Activated T-cell treated with anti-CD3 and anti-CD28 coated beads, Interleukin-2, amount 50 U/mL, for 1 hour (primary cell): Measurements from ENCODE around the gene PANX1.
A peak's percentile ranks its signal among the peaks of the same experiment; 100 is the strongest.
"Not testable (repeated sequence)": the region's sequence is repeated elsewhere in the genome, so short reads cannot be mapped to it uniquely, and the experiment has no call there.

ENCODE experiments used
- DNase-seq: peaks from one replicate; pipeline ENCODE4 v3.0.0-alpha.2; 2020

PANX1 gene, protein sequence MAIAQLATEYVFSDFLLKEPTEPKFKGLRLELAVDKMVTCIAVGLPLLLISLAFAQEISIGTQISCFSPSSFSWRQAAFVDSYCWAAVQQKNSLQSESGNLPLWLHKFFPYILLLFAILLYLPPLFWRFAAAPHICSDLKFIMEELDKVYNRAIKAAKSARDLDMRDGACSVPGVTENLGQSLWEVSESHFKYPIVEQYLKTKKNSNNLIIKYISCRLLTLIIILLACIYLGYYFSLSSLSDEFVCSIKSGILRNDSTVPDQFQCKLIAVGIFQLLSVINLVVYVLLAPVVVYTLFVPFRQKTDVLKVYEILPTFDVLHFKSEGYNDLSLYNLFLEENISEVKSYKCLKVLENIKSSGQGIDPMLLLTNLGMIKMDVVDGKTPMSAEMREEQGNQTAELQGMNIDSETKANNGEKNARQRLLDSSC

GRCh38 chr11:94128746-94129511 is at the start of gene PANX1:
TSS of gene PANX1 (plus strand) at chr11:94128841. CDS start at chr11:94129313, 472 bp downstream.
- DNase-seq: peak; percentile 79

DNA sequence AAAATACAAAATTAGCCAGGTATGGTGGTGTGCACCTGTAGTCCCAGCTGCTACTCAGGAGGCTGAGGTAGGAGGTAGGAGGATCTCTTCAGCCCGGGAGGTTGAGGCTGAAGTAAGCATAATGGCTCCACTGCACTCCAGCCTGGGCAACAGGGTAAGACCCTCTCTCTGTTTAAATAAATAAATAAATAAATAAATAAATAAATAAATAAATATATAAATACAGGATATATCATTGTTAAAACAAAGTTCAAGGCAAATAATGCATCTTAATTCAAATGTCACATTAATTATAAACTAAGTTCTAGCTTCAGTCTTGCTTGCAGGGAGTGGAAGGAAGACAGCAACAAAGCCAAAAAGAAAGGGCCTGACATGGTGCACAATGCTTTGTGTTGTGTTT is 44.5 kb upstream of the PANX1 start:
- DNase-seq: no peak

GRCh38 chr11:94088906-94089305 is 39.7 kb upstream of the PANX1 start:
- no peak for DNase-seq

DNA sequence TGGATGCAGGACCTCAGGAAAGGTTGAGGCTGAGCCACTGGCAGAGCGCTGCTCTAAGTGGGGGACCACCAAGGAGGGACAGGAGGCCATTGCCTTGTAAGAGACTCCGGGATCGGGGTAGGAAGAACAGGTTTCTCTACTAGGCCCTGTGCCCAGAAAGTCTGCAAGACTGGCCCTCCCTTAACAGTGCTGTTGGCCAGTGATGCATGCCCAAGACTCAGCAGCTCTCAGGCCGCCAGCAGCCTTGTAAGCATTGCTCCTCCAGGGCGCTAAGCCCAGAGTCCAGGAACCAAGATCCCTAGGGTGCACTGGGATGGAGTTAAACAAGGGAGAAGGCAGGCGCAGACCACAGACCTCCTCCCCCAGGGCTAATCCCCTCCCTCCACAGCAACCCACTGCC is 39.3 kb upstream of the PANX1 start:
- DNase-seq: no peak

DNA sequence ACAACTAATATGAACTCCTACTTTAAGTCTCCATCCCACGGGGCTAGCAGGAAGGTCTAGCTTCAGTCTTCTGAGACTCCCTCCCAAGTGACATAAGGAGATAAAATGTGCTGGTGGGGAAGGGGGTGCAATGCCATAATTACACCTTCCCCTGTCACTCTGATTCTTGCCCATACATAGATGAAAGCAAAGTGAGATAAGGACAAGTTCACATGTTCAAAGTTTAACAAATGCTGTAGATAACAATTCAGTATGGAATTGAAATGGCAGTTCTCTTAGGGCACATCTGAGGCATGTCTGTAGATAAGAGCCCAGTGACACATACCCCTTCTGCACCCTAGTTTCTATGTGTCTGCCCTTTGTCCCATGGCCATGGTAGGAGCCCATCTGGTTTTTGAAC is 38.2 kb upstream of the PANX1 start:
- DNase-seq: no peak

DNA sequence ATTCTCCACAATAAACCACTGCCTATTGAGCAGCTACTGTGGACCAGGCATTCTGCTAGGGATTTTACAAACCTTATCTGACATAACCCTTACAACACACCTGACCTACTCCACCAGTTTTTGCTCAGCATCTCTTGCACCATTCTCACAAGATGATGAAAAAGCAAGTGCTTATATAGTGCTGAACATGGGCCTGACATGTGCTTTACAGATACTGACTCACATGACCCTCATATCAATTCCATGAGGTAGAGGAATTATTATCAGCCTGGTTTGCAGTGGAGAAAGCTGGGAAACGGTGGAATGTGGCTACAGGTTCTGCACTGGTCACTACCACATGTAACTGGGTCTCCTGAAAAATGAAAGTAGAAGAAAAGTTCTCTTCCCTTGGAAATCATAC is 37.5 kb upstream of the PANX1 start:
- no peak for DNase-seq

GRCh38 chr11:94100253-94100652 is 28.4 kb upstream of the PANX1 start:
- no peak for DNase-seq

GRCh38 chr11:94103471-94103870 is 25.2 kb upstream of the PANX1 start:
- DNase-seq: no peak

DNA sequence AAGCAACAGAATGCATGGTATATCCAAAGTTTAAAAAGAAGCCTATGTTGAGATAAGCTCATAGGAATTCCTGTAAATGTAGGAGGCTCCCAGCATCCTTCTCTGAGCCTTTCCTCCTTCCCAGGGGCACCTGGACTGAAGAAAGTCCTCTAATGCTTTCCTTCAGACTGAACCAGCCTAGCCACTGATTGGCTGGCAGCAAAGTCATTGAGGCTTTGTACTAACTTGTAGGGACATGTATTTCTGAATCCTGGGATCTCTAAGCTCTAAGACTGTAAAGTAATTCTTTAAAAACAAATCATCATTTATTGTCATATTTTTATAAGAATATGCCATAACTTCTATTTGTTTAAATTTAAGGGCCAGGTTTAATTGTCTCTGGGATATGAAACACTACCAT is 23.9 kb upstream of the PANX1 start:
- no peak for DNase-seq

GRCh38 chr11:94106716-94107115 is 21.9 kb upstream of the PANX1 start:
- no peak for DNase-seq

DNA sequence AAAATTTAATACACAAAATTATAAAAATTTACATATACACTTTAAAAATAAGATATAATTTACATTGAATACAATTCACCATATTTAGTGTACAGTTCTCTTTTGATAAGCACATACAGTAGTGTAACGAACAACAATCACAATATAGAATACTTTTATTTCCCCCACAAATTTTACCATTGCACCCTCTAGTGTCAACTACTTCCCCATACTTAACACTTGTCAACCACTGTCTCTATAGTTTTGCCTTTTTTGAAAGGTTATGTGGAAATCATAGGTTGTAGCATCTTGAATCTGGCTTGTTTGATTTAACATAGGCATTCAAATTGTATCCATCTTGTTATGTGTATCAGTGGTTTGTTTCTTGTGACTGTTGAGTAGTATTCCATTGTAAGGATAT is 21.3 kb upstream of the PANX1 start:
- DNase-seq: no peak

DNA sequence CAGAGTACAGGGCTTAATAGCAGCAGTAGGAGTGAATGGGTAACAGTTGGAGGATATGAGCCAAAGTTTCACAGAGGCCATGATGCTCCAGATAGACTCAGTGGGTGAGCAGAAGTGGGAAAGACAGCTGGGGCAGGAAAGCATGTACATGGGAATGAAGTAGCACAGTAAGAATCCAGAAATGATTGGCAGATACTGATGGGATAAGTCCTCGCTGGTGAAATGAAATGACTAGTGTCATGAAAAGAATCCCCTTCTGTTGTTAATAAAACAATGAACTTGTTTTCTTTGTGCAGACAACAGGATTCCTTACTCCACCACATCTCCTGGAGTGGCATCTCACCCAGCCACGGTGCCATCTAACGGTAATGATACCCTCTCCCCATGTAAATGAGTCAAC is 17.4 kb upstream of the PANX1 start:
- DNase-seq: no peak

GRCh38 chr11:94111660-94112059 is 17.0 kb upstream of the PANX1 start:
- no peak for DNase-seq

GRCh38 chr11:94112206-94112953 is 16.3 kb upstream of the PANX1 start:
- DNase-seq: no peak

DNA sequence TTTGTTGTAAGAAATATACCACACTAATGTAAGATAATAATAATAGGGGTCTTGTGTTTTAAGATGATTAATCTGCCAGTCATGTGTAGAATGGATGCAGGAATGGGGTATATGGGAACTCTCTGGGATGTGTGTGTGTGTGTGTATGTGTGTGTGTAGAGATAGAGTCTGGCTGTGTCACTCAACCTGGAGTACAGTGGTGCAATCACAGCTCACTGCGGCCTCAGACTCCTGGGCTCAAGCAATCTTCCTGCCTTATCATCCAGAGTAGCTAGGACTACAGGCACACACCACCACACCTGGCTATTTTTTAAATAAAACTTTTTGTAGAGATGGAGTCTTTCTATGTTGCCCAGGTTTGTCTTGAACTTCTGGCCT is 11.5 kb upstream of the PANX1 start:
- DNase-seq: no peak

GRCh38 chr11:94117871-94118270 is 10.8 kb upstream of the PANX1 start:
- DNase-seq: no peak

DNA sequence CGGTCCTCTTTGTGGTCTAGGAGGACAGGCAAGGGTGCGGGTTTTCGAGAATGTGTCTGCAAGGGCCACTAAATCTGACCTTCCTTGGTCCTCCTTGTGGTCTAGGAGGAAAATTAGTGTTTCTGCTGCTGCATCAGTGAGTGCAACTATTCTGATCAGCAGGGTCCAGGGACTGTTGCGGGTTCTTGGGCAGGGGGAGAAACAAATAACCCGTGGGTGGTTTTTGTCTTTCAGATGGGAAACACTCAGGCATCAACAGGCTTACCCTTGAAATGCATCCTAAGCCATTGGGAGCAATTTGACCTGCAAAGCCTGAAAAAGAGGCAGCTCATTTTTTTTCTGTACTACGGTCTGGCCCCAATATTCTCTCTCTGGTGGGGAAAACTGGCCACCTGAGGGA is 9.0 kb upstream of the PANX1 start:
- DNase-seq: not testable (repeated sequence)

DNA sequence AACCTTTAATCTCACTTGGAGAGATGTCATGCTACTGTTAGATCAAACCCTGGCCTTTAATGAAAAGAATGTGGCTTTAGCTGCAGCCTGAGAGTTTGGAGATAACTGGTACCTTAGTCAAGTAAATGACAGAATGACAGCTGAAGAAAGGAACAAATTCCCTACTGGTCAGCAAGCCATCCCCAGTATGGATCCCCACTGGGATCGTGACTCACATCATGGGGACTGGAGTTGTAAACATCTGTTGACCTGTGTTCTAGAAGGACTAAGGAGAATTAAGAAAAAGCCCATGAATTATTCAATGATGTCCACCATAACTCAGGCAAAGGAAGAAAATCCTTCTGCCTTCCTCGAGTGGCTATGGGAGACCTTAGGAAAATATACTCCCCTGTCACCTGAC is 8.1 kb upstream of the PANX1 start:
- DNase-seq: not testable (repeated sequence)

- DNase-seq: no peak
These were observed 7.7 kb upstream of the PANX1 start for GRCh38 chr11:94120946-94121345.

DNA sequence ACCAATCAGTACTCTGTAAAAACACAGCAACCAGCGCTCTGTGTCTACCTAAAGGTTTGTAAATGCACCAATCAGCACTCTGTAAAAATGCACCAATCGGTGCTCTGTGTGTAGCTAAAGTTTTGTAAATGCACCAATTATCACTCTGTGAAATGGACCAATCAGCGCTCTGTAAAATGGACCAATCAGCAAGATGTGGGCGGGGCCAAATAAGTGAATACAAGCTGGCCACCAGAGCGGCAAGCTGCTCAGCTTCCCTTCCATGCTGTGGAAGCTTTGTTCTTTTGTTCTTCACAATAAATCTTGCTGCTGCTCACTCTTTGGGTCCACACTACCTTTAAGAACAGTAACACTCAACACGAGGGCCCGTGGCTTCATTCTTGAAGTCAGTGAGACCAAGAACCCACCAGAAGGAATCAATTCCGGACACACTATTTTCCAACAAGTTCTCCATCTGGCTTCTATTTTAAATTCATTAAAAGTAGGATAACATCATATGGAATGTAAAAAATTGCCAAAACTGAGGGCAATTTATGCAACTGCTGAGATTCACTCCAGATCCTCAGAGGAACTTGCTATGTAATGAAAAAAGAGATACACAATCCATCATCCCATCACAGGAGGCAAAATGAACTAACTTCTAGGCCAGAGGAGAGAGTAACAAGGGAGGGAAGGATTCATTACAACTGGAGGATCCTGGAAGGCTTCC is 3.1 kb upstream of the PANX1 start:
- no peak for DNase-seq

GRCh38 chr11:94127638-94128037 is 1.0 kb upstream of the PANX1 start:
- DNase-seq: no peak

GRCh38 chr11:94128291-94128745 is 323 bp upstream of the PANX1 start:
- no peak for DNase-seq
